CD4-positive, alpha-beta T cell treated with Interleukin-4 for 4 hours (primary cell): ENCODE data around the gene INO80B.
A peak's percentile ranks its signal among the peaks of the same experiment; 100 is the strongest.
"Not testable (repeated sequence)": the region's sequence is repeated elsewhere in the genome, so short reads cannot be mapped to it uniquely, and the experiment has no call there.

ENCODE experiments used
- DNase-seq: peaks from one replicate; pipeline ENCODE4 v3.0.0-alpha.2; 2020

The INO80B gene

GRCh38 chr2:74482801-74483674 lies 28.2 kb downstream of the INO80B start, which contains the start of the genes CCDC142 and TTC31:
TSS of gene CCDC142 (minus strand) at chr2:74482998. CDS start at chr2:74482837, 161 bp downstream.
TSS of gene TTC31 (plus strand) at chr2:74483081. CDS start at chr2:74483096, 15 bp downstream.
- DNase-seq = peak; percentile 97

- not testable (repeated sequence) for DNase-seq
Measured at GRCh38 chr2:74483675-74484164, 28.8 kb downstream of the INO80B start.

- no peak for DNase-seq
Measured at GRCh38 chr2:74486141-74486540, 31.3 kb downstream of the INO80B start.

- no peak for DNase-seq
Measured at GRCh38 chr2:74488643-74489481, 34.0 kb downstream of the INO80B start.

- DNase-seq = no peak
Measured at GRCh38 chr2:74489906-74490305, 35.0 kb downstream of the INO80B start.

- no peak for DNase-seq
Measured at GRCh38 chr2:74491648-74492544, 37.0 kb downstream of the INO80B start.

- no peak for DNase-seq
Measured at GRCh38 chr2:74493546-74493945, 38.7 kb downstream of the INO80B start.

- DNase-seq = no peak
Measured at GRCh38 chr2:74495440-74495839, 40.6 kb downstream of the INO80B start.

- DNase-seq = no peak
Measured at GRCh38 chr2:74496997-74497776, 42.3 kb downstream of the INO80B start.

- no peak for DNase-seq
Measured at GRCh38 chr2:74497777-74498499, 43.1 kb downstream of the INO80B start.

GRCh38 chr2:74498500-74499266 lies 43.8 kb downstream of the INO80B start:
- DNase-seq = peak; percentile 40

GRCh38 chr2:74499267-74499939 lies 44.5 kb downstream of the INO80B start, which contains the start of gene LBX2:
TSS of gene LBX2 (minus strand) at chr2:74499603. CDS start at chr2:74499537, 66 bp downstream.
- no peak for DNase-seq

- DNase-seq = no peak
Measured at GRCh38 chr2:74499940-74500577, 45.2 kb downstream of the INO80B start.

GRCh38 chr2:74500578-74500946 lies 45.7 kb downstream of the INO80B start:
- DNase-seq = no peak

- no peak for DNase-seq
Measured at GRCh38 chr2:74501335-74502071, 46.6 kb downstream of the INO80B start.

GRCh38 chr2:74502147-74502719 lies 47.3 kb downstream of the INO80B start:
- no peak for DNase-seq

- peak; percentile 55 for DNase-seq
Measured at GRCh38 chr2:74502720-74503505, 48.0 kb downstream of the INO80B start.
